Activated B cell treated with CpG ODN at 0.5 μM for 24 hours (primary cell): ENCODE measurements around the gene KDM4F. TPM values are rescaled to one million over a fixed set of nuclear protein-coding genes. Genes with fewer than 3 reads are reported as not detected.

Experiments used
- ATAC-seq: fragments of 200-7000 bp; cut with Tn5 transposase; one replicate; pipeline ENCODE4 v1.10.0; 2021; ENCODE audit warnings: low read depth, mild to moderate bottlenecking, moderate library complexity
- CTCF ChIA-PET: fragments of 350-600 bp; sonication (Branson Sonifier 250); formaldehyde crosslinking; loops from one replicate; lab custom pipeline; 2021; ENCODE audit warnings: antibody characterized with exemption; lab: Charles Lee
- POLR2A ChIA-PET: fragments of 350-600 bp; sonication (Branson Sonifier 250); formaldehyde crosslinking; loops from one replicate; lab custom pipeline; 2021; ENCODE audit warnings: antibody characterized with exemption; lab: Charles Lee
- DNase-seq: peaks from one replicate; pipeline ENCODE4 v3.0.0; 2022
- H3K27ac Mint-ChIP-seq: one replicate; pipeline ENCODE4 v1.8.0; 2020; ENCODE audit warnings: mixed read lengths
- H3K27me3 Mint-ChIP-seq: one replicate; pipeline ENCODE4 v1.8.0; 2021; ENCODE audit warnings: mixed read lengths
- H3K36me3 Mint-ChIP-seq: one replicate; pipeline ENCODE4 v1.8.0; 2021; ENCODE audit warnings: low read depth, mixed read lengths
- H3K4me1 Mint-ChIP-seq: one replicate; pipeline ENCODE4 v1.8.0; 2021; ENCODE audit warnings: mixed read lengths
- H3K4me3 Mint-ChIP-seq: one replicate; pipeline ENCODE4 v1.8.0; 2020; ENCODE audit warnings: mild to moderate bottlenecking, mixed read lengths
- H3K9me3 Mint-ChIP-seq: one replicate; pipeline ENCODE4 v1.8.0; 2020; ENCODE audit warnings: mixed read lengths
- intact Hi-C: fragments of 100-400 bp; cut with micrococcal nuclease; formaldehyde crosslinking; loops from one replicate; pipeline ENCODE4 v1.15.1; 2024
- total RNA-seq: library from RNA; stranded (reverse); gene quantifications from 2 replicates; pipeline ENCODE4 v1.2.3, GENCODE V29; 2022
- TF ChIP-seq, protein P1 (sequence below): fragments of 200-600 bp; IDR thresholded peaks from one replicate; pipeline ENCODE4 v1.8.0; 2022; ENCODE audit warnings: antibody characterized with exemption, mild to moderate bottlenecking

KDM4F gene
- total RNA-seq, 1 donor from 2014 or later: not detected

DNA sequence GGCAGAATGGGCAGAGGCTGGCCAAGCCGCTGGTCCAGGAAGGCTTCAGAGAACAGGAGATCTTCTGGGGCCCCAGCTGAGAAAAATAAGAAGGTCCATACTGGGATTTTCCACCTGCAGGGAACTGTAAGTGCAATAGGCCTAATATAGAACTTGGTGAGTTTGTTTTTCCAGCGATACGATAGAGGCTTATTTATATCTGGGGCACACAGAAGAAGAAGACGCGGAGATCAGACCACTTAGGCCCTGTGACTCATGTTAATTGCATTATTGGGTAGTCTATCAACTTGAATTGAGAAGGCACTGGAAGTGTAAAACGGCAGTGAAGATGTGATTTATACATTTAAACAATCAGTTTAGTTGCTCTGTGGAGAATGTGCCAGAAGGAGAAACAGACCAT is 9.8 kb downstream of the KDM4F start:
- no peaks in the 10 kb centered on the region for H3K9me3 Mint-ChIP-seq
- TF ChIP-seq, protein P1, sequence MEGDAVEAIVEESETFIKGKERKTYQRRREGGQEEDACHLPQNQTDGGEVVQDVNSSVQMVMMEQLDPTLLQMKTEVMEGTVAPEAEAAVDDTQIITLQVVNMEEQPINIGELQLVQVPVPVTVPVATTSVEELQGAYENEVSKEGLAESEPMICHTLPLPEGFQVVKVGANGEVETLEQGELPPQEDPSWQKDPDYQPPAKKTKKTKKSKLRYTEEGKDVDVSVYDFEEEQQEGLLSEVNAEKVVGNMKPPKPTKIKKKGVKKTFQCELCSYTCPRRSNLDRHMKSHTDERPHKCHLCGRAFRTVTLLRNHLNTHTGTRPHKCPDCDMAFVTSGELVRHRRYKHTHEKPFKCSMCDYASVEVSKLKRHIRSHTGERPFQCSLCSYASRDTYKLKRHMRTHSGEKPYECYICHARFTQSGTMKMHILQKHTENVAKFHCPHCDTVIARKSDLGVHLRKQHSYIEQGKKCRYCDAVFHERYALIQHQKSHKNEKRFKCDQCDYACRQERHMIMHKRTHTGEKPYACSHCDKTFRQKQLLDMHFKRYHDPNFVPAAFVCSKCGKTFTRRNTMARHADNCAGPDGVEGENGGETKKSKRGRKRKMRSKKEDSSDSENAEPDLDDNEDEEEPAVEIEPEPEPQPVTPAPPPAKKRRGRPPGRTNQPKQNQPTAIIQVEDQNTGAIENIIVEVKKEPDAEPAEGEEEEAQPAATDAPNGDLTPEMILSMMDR: no peak
- H3K4me3 Mint-ChIP-seq: no peak overlapping the region
- ATAC-seq: no peak
- intact Hi-C loops: no loop called here
- no peak for DNase-seq
- H3K36me3 Mint-ChIP-seq: no peaks in the 10 kb centered on the region
- no peak overlapping the region for H3K27ac Mint-ChIP-seq
- ChIA-PET POLR2A (no interaction called here), CTCF (no interaction called here)
- no peaks in the 10 kb centered on the region for H3K27me3 Mint-ChIP-seq
- H3K4me1 Mint-ChIP-seq: peaks cover 11% of the 10 kb centered on the region

DNA sequence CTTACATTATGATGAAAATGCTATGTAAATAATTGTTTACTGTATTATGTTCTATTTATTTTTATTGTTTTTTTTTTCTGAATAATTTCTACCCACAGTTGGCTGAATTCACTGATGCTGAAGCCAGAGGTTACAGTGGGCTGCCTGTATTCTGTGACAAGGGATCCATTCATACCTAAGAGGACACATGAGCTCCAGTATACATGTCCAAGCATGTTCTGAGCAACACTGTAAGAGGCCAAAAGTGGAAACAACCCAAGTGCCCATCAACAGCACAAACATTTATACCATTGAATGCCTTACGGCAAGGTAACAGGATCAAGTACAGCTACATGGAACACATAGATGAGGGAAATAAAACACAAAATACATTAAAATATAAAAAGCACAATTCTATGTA is 16.1 kb downstream of the KDM4F start:
- ATAC-seq (no peak), DNase-seq (no peak)
- H3K27ac Mint-ChIP-seq: no peak overlapping the region
- peaks cover 20% of the 10 kb centered on the region for H3K4me1 Mint-ChIP-seq
- POLR2A ChIA-PET: interaction anchor here (1.4 kb wide), 1 partner anchor 24 kb away, joined by 4 read pairs; the partner anchor contains the start of gene ENDOD1
- no peaks in the 10 kb centered on the region for H3K27me3 Mint-ChIP-seq
- no peak overlapping the region for H3K4me3 Mint-ChIP-seq
- CTCF ChIA-PET: no interaction called here
- intact Hi-C loops: loop anchor here (5.0 to 10.0 kb wide), 4 partner anchors 42 to 1327 kb away; partner anchors contain the start of genes JRKL and MTMR2
- no peaks in the 10 kb centered on the region for H3K9me3 Mint-ChIP-seq
- TF ChIP-seq, protein P1: no peak
- peaks cover 11% of the 10 kb centered on the region for H3K36me3 Mint-ChIP-seq

DNA sequence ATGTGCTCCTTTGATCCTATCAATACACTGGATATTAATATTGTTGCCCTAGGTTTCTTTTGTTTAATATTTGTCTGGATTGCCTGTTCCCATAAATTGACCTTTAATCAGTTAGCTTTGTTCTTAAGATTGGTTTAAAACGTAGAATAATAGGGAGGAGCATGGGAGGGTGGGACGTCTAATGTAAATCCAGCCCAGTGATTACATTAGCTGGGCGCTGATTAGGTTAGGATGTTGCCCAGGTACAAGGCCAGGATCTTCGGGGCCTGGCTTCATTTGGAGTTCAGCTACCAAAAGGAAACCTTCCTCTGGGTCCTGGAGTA is 17.5 kb downstream of the KDM4F start, which contains the start of gene SRSF8:
TSS of gene SRSF8 (plus strand) at position 204 of the 323 bp plus-strand sequence. CDS start 308 bp downstream, outside the sequence.
- intact Hi-C loops: loop anchor here (1.0 to 10.0 kb wide), 8 partner anchors 41 to 1326 kb away; partner anchors contain the start of genes CWC15, FUT4, JRKL and KDM4D
- ATAC-seq (peak; percentile 35), DNase-seq (no peak)
- peaks cover 21% of the 10 kb centered on the region for H3K36me3 Mint-ChIP-seq
- H3K27me3 Mint-ChIP-seq: no peaks in the 10 kb centered on the region
- peaks cover 28% of the 10 kb centered on the region for H3K4me1 Mint-ChIP-seq
- peak within 1 kb of the TSS; percentile 93 for H3K4me3 Mint-ChIP-seq
- H3K27ac Mint-ChIP-seq: peak within 1 kb of the TSS; percentile 99
- CTCF ChIA-PET: interaction anchor here (1.0 to 9.4 kb wide), 7 partner anchors 10 to 773 kb away, joined by 3 to 138 read pairs (median 6); partner anchors contain the start of genes CWC15, ENDOD1 and KDM4D
- TF ChIP-seq, protein P1: no peak
- POLR2A ChIA-PET: interaction anchor here (0.6 to 4.9 kb wide), 24 partner anchors 9 to 1325 kb away, joined by 3 to 89 read pairs (median 7); partner anchors contain the start of genes C11orf54, CEP57, CWC15 and ENDOD1
- no peaks in the 10 kb centered on the region for H3K9me3 Mint-ChIP-seq

DNA sequence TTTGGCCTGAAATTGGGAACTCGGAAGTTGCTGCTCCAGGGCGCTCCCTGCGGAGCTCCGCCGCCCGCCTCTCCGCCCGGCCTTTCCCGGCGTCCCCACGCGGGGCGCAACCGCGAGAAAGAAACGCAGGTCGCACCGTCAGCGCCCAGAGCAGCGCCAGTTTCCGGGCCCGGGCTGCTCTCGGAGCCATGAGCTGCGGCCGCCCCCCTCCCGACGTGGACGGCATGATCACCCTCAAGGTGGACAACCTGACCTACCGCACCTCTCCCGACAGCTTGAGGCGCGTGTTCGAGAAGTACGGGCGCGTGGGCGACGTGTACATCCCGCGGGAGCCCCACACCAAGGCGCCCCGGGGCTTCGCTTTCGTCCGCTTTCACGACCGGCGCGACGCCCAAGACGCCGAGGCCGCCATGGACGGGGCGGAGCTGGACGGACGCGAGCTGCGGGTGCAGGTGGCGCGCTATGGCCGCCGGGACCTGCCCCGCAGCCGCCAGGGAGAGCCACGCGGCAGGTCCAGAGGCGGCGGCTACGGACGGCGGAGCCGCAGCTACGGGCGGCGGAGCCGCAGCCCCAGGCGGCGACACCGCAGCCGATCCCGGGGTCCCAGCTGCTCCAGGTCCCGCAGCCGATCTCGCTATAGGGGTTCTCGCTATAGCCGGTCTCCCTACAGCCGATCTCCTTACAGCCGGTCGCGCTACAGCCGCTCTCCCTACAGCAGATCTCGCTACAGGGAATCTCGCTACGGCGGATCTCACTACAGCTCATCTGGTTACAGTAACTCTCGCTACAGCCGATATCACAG is 18.0 kb downstream of the KDM4F start:
- Mint-ChIP-seq H3K36me3 (peaks cover 22% of the 10 kb centered on the region), H3K9me3 (no peaks in the 10 kb centered on the region), H3K4me1 (peaks cover 29% of the 10 kb centered on the region), H3K27ac (peak overlapping the region; percentile 99), H3K27me3 (no peaks in the 10 kb centered on the region), H3K4me3 (peak overlapping the region; percentile 93)
- ChIA-PET POLR2A (interaction anchor here (0.6 to 4.9 kb wide), 31 partner anchors 9 to 1326 kb away, joined by 3 to 89 read pairs (median 6); partner anchors contain the start of genes C11orf54, CEP57, CWC15 and ENDOD1), CTCF (interaction anchor here (0.7 to 9.4 kb wide), 9 partner anchors 9 to 772 kb away, joined by 3 to 138 read pairs (median 6); partner anchors contain the start of genes CWC15, ENDOD1 and KDM4D)
- ATAC-seq: peak; percentile 71
- TF ChIP-seq, protein P1: no peak
- intact Hi-C loops: loop anchor here (1.0 to 10.0 kb wide), 8 partner anchors 40 to 1325 kb away; partner anchors contain the start of genes CWC15, FUT4, JRKL and KDM4D
- DNase-seq: peak; percentile 76
